Stimulated activated CD8-positive, alpha-beta memory T cell treated with anti-CD3 and anti-CD28 coated beads, Interleukin-4, amount 100 ng/mL, for 48 hours (primary cell): ENCODE results near the gene H2BK1.
A peak's percentile ranks its signal among the peaks of the same experiment; 100 is the strongest.

ENCODE experiments used
- DNase-seq: peaks from one replicate; pipeline ENCODE4 v3.0.0-alpha.2; 2020

Gene H2BK1

GRCh38 chr7:151210087-151210854 lies at the start of gene H2BK1:
TSS of gene H2BK1 (minus strand) at chr7:151210488. CDS start at chr7:151210318, 170 bp downstream.
- no peak for DNase-seq

- no peak for DNase-seq
Measured at GRCh38 chr7:151257990-151258389, 47.7 kb upstream of the H2BK1 start.

GRCh38 chr7:151256410-151257045 lies 46.2 kb upstream of the H2BK1 start:
- no peak for DNase-seq

GRCh38 chr7:151255390-151255789 lies 45.1 kb upstream of the H2BK1 start:
- DNase-seq, result no peak

GRCh38 chr7:151254851-151255250 lies 44.6 kb upstream of the H2BK1 start:
- DNase-seq, result no peak

GRCh38 chr7:151254316-151254715 lies 44.0 kb upstream of the H2BK1 start:
- no peak for DNase-seq

GRCh38 chr7:151252961-151253711 lies 42.8 kb upstream of the H2BK1 start:
- DNase-seq, result no peak

GRCh38 chr7:151252561-151252835 lies 42.2 kb upstream of the H2BK1 start:
- DNase-seq, result no peak

GRCh38 chr7:151251689-151252560 lies 41.6 kb upstream of the H2BK1 start:
- DNase-seq, result no peak

- no peak for DNase-seq
Measured at GRCh38 chr7:151251328-151251688, 41.0 kb upstream of the H2BK1 start.

- no peak for DNase-seq
Measured at GRCh38 chr7:151250181-151251132, 40.2 kb upstream of the H2BK1 start.

GRCh38 chr7:151249732-151250072 lies 39.4 kb upstream of the H2BK1 start:
- DNase-seq, result no peak

GRCh38 chr7:151249034-151249731 lies 38.9 kb upstream of the H2BK1 start:
- no peak for DNase-seq

GRCh38 chr7:151248346-151249033 lies 38.2 kb upstream of the H2BK1 start, which contains the start of gene SMARCD3:
TSS of gene SMARCD3 (minus strand) at chr7:151248694. CDS start at chr7:151248562, 132 bp downstream.
- no peak for DNase-seq

GRCh38 chr7:151247611-151248345 lies 37.5 kb upstream of the H2BK1 start:
- no peak for DNase-seq

- no peak for DNase-seq
Measured at GRCh38 chr7:151246851-151247580, 36.7 kb upstream of the H2BK1 start.

- DNase-seq, result no peak
Measured at GRCh38 chr7:151246102-151246850, 36.0 kb upstream of the H2BK1 start.

GRCh38 chr7:151245360-151246101 lies 35.2 kb upstream of the H2BK1 start:
- DNase-seq, result peak; percentile 77
